HCT116 (cell line): Measurements from ENCODE around the gene SCN2B. TPM values are rescaled to one million over a fixed set of nuclear protein-coding genes. Genes with fewer than 3 reads are reported as not detected.

Source experiments
- ATAC-seq: fragments of 200-7000 bp; cut with Tn5 transposase; 2 replicates; pipeline ENCODE4 v1.9.1; 2020; ENCODE audit warnings: mild to moderate bottlenecking, moderate library complexity
- BruUV-seq: library from RNA; stranded (reverse); fragments of 400-500 nt; replicated peaks from 2 replicates; lab custom pipeline; 2021; lab: Mats Ljungman, UMichigan
- CTCF ChIA-PET: fragments of 300-600 bp; sonication (Branson Sonifier 250); formaldehyde crosslinking; loops from one replicate; lab custom pipeline; 2021; ENCODE audit warnings: antibody characterized with exemption; lab: Charles Lee
- POLR2A ChIA-PET: fragments of 300-600, 350-600 bp; sonication (Branson Sonifier 250); formaldehyde crosslinking; loops from one replicate; lab custom pipeline; 2021; ENCODE audit warnings: antibody characterized with exemption; lab: Charles Lee
- RAD21 ChIA-PET, 2 experiments: fragments of 300-600 bp; sonication (Branson Sonifier 250); formaldehyde crosslinking; loops; one replicate each; lab custom pipeline; 2023; ENCODE audit warnings: low total read pairs in 2 of 2; ENCODE audit not compliant: uncharacterized antibody in 2 of 2, unreplicated experiment in 2 of 2, low non-redundant PET in 1 of 2; lab: Charles Lee
- DNase-seq: peaks from one replicate; pipeline ENCODE4 v3.0.0-alpha.2; 2010; ENCODE audit warnings: low read depth, low spot score
- H2AFZ ChIP-seq: fragments of 200-600 bp; shearing (Covaris generic), sonication (generic); 2 replicates; pipeline ENCODE4 v1.6.1; 2017; ENCODE audit warnings: low read depth, mixed run types, mixed read lengths, antibody characterized with exemption, low read length; ENCODE audit not compliant: poor library complexity, severe bottlenecking
- H3K27ac ChIP-seq: 2 replicates; pipeline ENCODE4 v1.5.1; 2012; ENCODE audit warnings: low read depth, low read length
- H3K27me3 ChIP-seq: fragments of 200-600 bp; sonication (generic); 2 replicates; pipeline ENCODE4 v1.6.1; 2016; ENCODE audit warnings: mixed run types, low read length, mixed read lengths; ENCODE audit not compliant: insufficient read depth
- H3K36me3 ChIP-seq, 2 experiments: fragments of 200-500 bp in 1 of 2; fragments of 200-600 bp in 1 of 2; sonication (Bioruptor generic) in 1 of 2; sonication (generic) in 1 of 2; 2 replicates each; pipeline versions ENCODE4 v1.5.1 to v1.6.1; 2014 to 2016; ENCODE audit warnings: low read length in 2 of 2, inconsistent platforms in 1 of 2, mixed read lengths in 1 of 2, mixed run types in 1 of 2; ENCODE audit not compliant: insufficient read depth in 2 of 2, control insufficient read depth in 1 of 2
- H3K4me1 ChIP-seq, 2 experiments: fragments of 200-600 bp in 1 of 2; sonication (generic) in 1 of 2; 2 replicates each; pipeline versions ENCODE4 v1.5.1 to v1.6.1; 2012 to 2017; ENCODE audit warnings: low read length in 2 of 2, inconsistent platforms in 1 of 2, mild to moderate bottlenecking in 1 of 2, mixed read lengths in 1 of 2, mixed run types in 1 of 2, moderate library complexity in 1 of 2; ENCODE audit not compliant: insufficient read depth in 2 of 2, control insufficient read depth in 1 of 2
- H3K4me2 ChIP-seq: fragments of 200-600 bp; sonication (generic); 2 replicates; pipeline ENCODE4 v1.6.1; 2017; ENCODE audit warnings: mixed run types, low read length, mixed read lengths
- H3K4me3 ChIP-seq, 2 experiments: fragments of 200-600 bp in 1 of 2; sonication (generic) in 1 of 2; replicated peaks in 1 of 2; 2 replicates each; pipeline ENCODE4 v1.5.1; 2011 to 2016; ENCODE audit warnings: low read length in 2 of 2, control low read depth in 1 of 2, low read depth in 1 of 2, mild to moderate bottlenecking in 1 of 2, mixed read lengths in 1 of 2, mixed run types in 1 of 2
- H3K79me2 ChIP-seq: fragments of 200-600 bp; sonication (generic); 2 replicates; pipeline ENCODE4 v1.6.1; 2017; ENCODE audit warnings: mild to moderate bottlenecking, mixed run types, low read length, moderate library complexity, mixed read lengths; ENCODE audit not compliant: insufficient read depth
- H3K9ac ChIP-seq: fragments of 200-600 bp; sonication (generic); 2 replicates; pipeline ENCODE4 v1.6.1; 2016; ENCODE audit warnings: low read length, mixed read lengths
- H3K9me2 ChIP-seq: fragments of 200-600 bp; sonication (generic), shearing (Covaris generic); 2 replicates; pipeline ENCODE4 v1.6.1; 2017; ENCODE audit warnings: mixed run types, mild to moderate bottlenecking, moderate library complexity; ENCODE audit not compliant: insufficient read depth
- H3K9me3 ChIP-seq, 2 experiments: fragments of 200-500 bp in 1 of 2; fragments of 200-600 bp in 1 of 2; sonication (Bioruptor generic) in 1 of 2; sonication (generic) in 1 of 2; 2 replicates each; pipeline ENCODE4 v1.6.1; 2014 to 2017; ENCODE audit warnings: low read length in 2 of 2, mixed read lengths in 2 of 2, inconsistent platforms in 1 of 2, low read depth in 1 of 2, mild to moderate bottlenecking in 1 of 2, mixed run types in 1 of 2, moderate library complexity in 1 of 2; ENCODE audit not compliant: control insufficient read depth in 1 of 2, insufficient read depth in 1 of 2
- H4K20me1 ChIP-seq: fragments of 200-600 bp; sonication (generic), shearing (Covaris generic); 2 replicates; pipeline ENCODE4 v1.6.1; 2017; ENCODE audit warnings: mixed run types, mild to moderate bottlenecking, moderate library complexity; ENCODE audit not compliant: insufficient read depth
- ATF3 ChIP-seq: IDR thresholded peaks from 2 replicates; pipeline ENCODE4 v1.6.1; 2012
- CBX3 ChIP-seq: IDR thresholded peaks from 2 replicates; pipeline ENCODE4 v1.6.1; 2012; ENCODE audit warnings: low read depth
- CEBPB ChIP-seq: IDR thresholded peaks from 2 replicates; pipeline ENCODE4 v1.6.1; 2012; ENCODE audit warnings: low read depth
- ELF1 ChIP-seq: IDR thresholded peaks from 2 replicates; pipeline ENCODE4 v1.6.1; 2012; ENCODE audit warnings: low read depth, borderline replicate concordance
- FOSL1 ChIP-seq: IDR thresholded peaks from 2 replicates; pipeline ENCODE4 v1.6.1; 2012; ENCODE audit warnings: low read depth
- JUND ChIP-seq: IDR thresholded peaks from 2 replicates; pipeline ENCODE4 v1.6.1; 2012
- MAX ChIP-seq: IDR thresholded peaks from 2 replicates; pipeline ENCODE4 v1.6.1; 2012
- POLR2AphosphoS5 ChIP-seq: IDR thresholded peaks from 2 replicates; pipeline ENCODE4 v1.6.1; 2011; ENCODE audit warnings: mild to moderate bottlenecking, low read depth, low read length, moderate library complexity
- RAD21 ChIP-seq: IDR thresholded peaks from 2 replicates; pipeline ENCODE4 v1.6.1; 2012; ENCODE audit warnings: low read depth, mild to moderate bottlenecking
- SIN3A ChIP-seq: IDR thresholded peaks from 2 replicates; pipeline ENCODE4 v1.6.1; 2012; ENCODE audit warnings: low read depth
- SRF ChIP-seq: IDR thresholded peaks from 2 replicates; pipeline ENCODE4 v1.6.1; 2012; ENCODE audit warnings: low read depth
- ZBTB33 ChIP-seq: IDR thresholded peaks from 2 replicates; pipeline ENCODE4 v1.6.1; 2011; ENCODE audit warnings: mild to moderate bottlenecking, low read length, moderate library complexity; ENCODE audit not compliant: insufficient replicate concordance; ENCODE audit errors: extremely low read depth
- ZFX ChIP-seq: fragments of 450-650 bp; IDR thresholded peaks from 2 replicates; pipeline ENCODE4 v1.6.1; 2017
- ZNF274 ChIP-seq: fragments of 200-500 bp; sonication (Bioruptor generic); IDR thresholded peaks from 2 replicates; pipeline ENCODE4 v1.6.1; 2014; ENCODE audit warnings: mild to moderate bottlenecking, low read depth, low read length, inconsistent platforms
- intact Hi-C: fragments of 100-400 bp; cut with micrococcal nuclease; formaldehyde crosslinking; loops from 2 replicates; pipeline ENCODE4 v1.10.0; 2022
- total RNA-seq: library from RNA; stranded (reverse); gene quantifications from one replicate; pipeline ENCODE4 v1.2.1, GENCODE V29; 2021; ENCODE audit not compliant: unreplicated experiment

SCN2B gene
- total RNA-seq, 1 experiment from 2014 or later = not detected

- Histone ChIP-seq H3K9me2 (no peaks in the 10 kb centered on the region), H3K9me3 (no peaks in the 10 kb centered on the region), H4K20me1 (no peaks in the 10 kb centered on the region), H3K79me2 (no peaks in the 10 kb centered on the region), H3K4me1 (no peaks in the 10 kb centered on the region), H3K36me3 (no peaks in the 10 kb centered on the region), H3K4me2 (no peak overlapping the region), H3K4me3 (no peak overlapping the region), H3K9ac (no peak overlapping the region)
- RAD21 ChIA-PET = no interaction called here
- intact Hi-C loops = no loop called here
- no peak for DNase-seq
- POLR2A ChIA-PET = no interaction called here
- CTCF ChIA-PET = no interaction called here
- ATAC-seq = no peak
- no peak for TF ChIP-seq MAX
- TF ChIP-seq RAD21 = no peak
- no peak for TF ChIP-seq SIN3A
- TF ChIP-seq CBX3 = no peak
- no peak for TF ChIP-seq SRF
- TF ChIP-seq ZNF274 = no peak
- no peak for TF ChIP-seq CEBPB
- TF ChIP-seq ATF3 = no peak
- no peak for TF ChIP-seq ZFX
- no peak for TF ChIP-seq ZBTB33
- no peak for TF ChIP-seq POLR2AphosphoS5
- no peak for TF ChIP-seq JUND
- no peak for TF ChIP-seq ELF1
- no peak for TF ChIP-seq FOSL1
- TF ChIP-seq, all 23 proteins: peak for 0
- H3K27me3 ChIP-seq = no peaks in the 10 kb centered on the region
- H3K27ac ChIP-seq = no peak overlapping the region
- no TSS peak for BruUV-seq
- no peak overlapping the region for H2AFZ ChIP-seq
Observed at GRCh38 chr11:118135051-118135795, 41.2 kb downstream of the SCN2B start.
